SJCRH30 (cell line): Measurements from ENCODE around the gene KCNT2. TPM values are rescaled to one million over a fixed set of nuclear protein-coding genes. Genes with fewer than 3 reads are reported as not detected.

Experiments used
- DNase-seq, 2 experiments: peaks; one replicate each; pipeline ENCODE4 v3.0.0-alpha.2; 2015 to 2020
- H3K27ac ChIP-seq: fragments of 250-450 bp; sonication (Bioruptor Pico); 2 replicates; pipeline ENCODE4 v1.5.1; 2020; ENCODE audit warnings: mild to moderate bottlenecking, moderate library complexity
- H3K27me3 ChIP-seq: fragments of 250-450 bp; sonication (Bioruptor Pico); 2 replicates; pipeline ENCODE4 v1.5.1; 2020; ENCODE audit warnings: mild to moderate bottlenecking, moderate library complexity
- H3K36me3 ChIP-seq: fragments of 250-450 bp; sonication (Bioruptor Pico); 2 replicates; pipeline ENCODE4 v1.5.1; 2020; ENCODE audit warnings: mild to moderate bottlenecking, moderate library complexity
- H3K4me1 ChIP-seq: fragments of 250-450 bp; sonication (Bioruptor Pico); 2 replicates; pipeline ENCODE4 v1.5.1; 2020; ENCODE audit warnings: mild to moderate bottlenecking, moderate library complexity
- H3K4me3 ChIP-seq: fragments of 250-450 bp; sonication (Bioruptor Pico); 2 replicates; pipeline ENCODE4 v1.5.1; 2020; ENCODE audit warnings: mild to moderate bottlenecking, moderate library complexity
- H3K9me3 ChIP-seq: fragments of 250-450 bp; sonication (Bioruptor Pico); replicated peaks from 2 replicates; pipeline ENCODE4 v1.5.1; 2020; ENCODE audit warnings: mild to moderate bottlenecking, moderate library complexity
- total RNA-seq: library from RNA; depleted of rRNA; stranded (reverse); fragments of >200 nt; shearing (Covaris generic); gene quantifications from 2 replicates; pipeline ENCODE4 v1.2.3, GENCODE V29; 2014

The KCNT2 gene
- total RNA-seq, 1 experiment from 2014 or later = 2.7 TPM

DNA sequence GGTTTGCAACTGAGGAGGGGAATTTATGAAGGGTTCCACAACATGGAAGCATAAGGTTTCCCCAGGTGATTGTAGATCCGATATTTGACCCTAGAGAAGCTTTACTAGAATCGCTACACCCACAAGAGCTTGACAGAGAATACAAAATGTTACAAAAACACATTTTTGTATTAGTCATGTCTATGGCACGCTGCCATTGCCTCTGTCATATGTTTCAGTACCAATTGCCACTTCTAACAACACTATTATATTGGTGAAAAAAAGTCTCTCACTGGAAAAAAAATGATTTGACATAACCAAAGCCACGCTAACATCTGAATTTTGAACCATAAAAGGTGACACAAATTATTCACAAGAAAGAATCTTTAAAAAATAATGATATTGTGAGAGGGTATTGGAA is 214.5 kb downstream of the KCNT2 start:
- Histone ChIP-seq H3K9me3 (no peaks in the 10 kb centered on the region), H3K4me1 (no peaks in the 10 kb centered on the region), H3K4me3 (no peak overlapping the region), H3K27ac (no peak overlapping the region), H3K36me3 (no peaks in the 10 kb centered on the region), H3K27me3 (no peaks in the 10 kb centered on the region)
- DNase-seq = peak; percentile 4 to 6

DNA sequence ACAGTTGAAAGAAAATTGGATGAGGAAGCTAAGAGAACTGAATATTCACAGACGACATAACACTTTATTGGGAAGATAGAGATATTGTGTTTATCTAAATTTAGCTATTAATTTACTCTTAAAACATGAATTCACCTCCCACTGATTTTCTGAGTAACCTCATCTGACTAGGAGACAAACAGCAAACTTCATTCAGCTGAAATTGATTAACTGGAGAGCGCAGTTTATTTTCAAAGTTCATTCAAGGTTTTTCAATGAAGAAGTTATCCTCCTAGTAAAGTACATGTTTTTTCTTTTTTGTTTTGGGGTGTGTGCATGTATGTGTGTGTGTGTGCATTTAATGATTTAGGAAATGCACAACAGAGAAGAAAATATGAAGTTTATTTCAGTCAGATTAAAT is 215.0 kb downstream of the KCNT2 start:
- Histone ChIP-seq H3K27me3 (no peaks in the 10 kb centered on the region), H3K4me3 (no peak overlapping the region), H3K4me1 (no peaks in the 10 kb centered on the region), H3K27ac (no peak overlapping the region), H3K9me3 (no peaks in the 10 kb centered on the region), H3K36me3 (no peaks in the 10 kb centered on the region)
- DNase-seq = no peak

DNA sequence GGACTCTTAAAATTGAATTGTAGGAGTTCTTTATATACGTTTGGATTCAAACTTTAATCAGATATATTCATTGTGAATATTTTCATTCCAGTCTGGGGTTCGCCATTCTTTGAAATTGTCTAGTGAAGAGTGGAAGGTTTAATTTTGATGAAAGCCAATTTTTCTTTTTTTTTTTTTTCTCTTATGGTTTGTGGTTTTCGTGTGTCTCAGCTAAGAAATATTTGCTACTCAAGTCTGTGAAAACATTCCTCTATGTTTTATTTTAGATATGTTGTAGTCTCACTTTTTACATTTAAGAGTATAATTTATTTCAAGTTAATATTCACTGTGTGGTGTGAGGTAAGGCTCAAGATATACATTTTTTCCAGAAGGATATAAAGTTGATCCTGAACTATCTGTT is 220.5 kb downstream of the KCNT2 start:
- no peak overlapping the region for H3K27ac ChIP-seq
- H3K4me3 ChIP-seq = no peak overlapping the region
- H3K9me3 ChIP-seq = no peaks in the 10 kb centered on the region
- no peaks in the 10 kb centered on the region for H3K4me1 ChIP-seq
- H3K36me3 ChIP-seq = no peaks in the 10 kb centered on the region
- DNase-seq = no peak
- H3K27me3 ChIP-seq = no peaks in the 10 kb centered on the region

DNA sequence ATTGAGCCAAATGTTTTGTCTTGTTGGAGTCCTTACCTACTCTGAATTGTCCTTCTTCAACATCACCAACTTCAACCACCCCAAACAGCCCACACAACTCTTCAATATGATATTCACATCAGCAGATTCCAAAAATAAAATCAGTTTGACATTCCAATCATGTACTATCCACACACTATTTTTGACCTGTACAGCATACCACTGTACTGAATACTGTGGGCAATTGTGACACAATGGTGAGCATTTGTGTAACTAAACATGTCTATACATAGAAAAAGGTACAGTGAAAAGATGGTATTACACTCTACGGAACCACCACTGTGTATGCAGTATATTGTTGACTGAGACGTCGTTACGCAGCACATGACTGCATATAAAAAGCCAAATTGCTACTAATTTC is 223.1 kb downstream of the KCNT2 start:
- Histone ChIP-seq H3K36me3 (no peaks in the 10 kb centered on the region), H3K27ac (no peak overlapping the region), H3K4me3 (no peak overlapping the region), H3K4me1 (no peaks in the 10 kb centered on the region; the same call in 1 of the 2 replicates), H3K27me3 (no peaks in the 10 kb centered on the region), H3K9me3 (no peaks in the 10 kb centered on the region)
- DNase-seq = no peak

- no peak overlapping the region for H3K4me3 ChIP-seq
- no peaks in the 10 kb centered on the region for H3K9me3 ChIP-seq
- no peaks in the 10 kb centered on the region; the same call in 1 of the 2 replicates for H3K4me1 ChIP-seq
- H3K27ac ChIP-seq = no peak overlapping the region
- H3K36me3 ChIP-seq = no peaks in the 10 kb centered on the region
- DNase-seq = no peak
- no peaks in the 10 kb centered on the region for H3K27me3 ChIP-seq
These were observed 225.9 kb downstream of the KCNT2 start for GRCh38 chr1:196382383-196382782.

DNA sequence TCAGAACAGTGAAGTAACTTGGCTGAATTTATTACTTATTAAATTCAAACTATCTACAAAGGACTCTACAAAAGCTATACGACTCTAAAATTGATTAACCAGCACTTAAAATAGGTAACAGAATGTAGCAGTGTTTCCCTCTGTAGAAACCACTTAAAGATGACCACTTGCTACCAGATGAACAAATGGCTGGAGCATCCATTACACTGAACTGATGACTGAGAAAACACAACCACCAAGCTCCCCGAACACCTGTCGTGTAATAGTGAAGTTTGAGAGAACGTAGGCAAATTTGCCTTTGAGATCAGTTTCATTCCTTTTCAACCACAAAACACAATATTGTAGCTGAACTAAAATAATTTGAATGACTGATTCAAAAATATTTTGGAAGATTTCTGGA is 226.7 kb downstream of the KCNT2 start:
- Histone ChIP-seq H3K27ac (no peak overlapping the region), H3K4me3 (no peak overlapping the region), H3K4me1 (no peaks in the 10 kb centered on the region; the same call in 1 of the 2 replicates), H3K36me3 (no peaks in the 10 kb centered on the region), H3K27me3 (no peaks in the 10 kb centered on the region), H3K9me3 (no peaks in the 10 kb centered on the region)
- DNase-seq = peak; percentile 2 to 42

DNA sequence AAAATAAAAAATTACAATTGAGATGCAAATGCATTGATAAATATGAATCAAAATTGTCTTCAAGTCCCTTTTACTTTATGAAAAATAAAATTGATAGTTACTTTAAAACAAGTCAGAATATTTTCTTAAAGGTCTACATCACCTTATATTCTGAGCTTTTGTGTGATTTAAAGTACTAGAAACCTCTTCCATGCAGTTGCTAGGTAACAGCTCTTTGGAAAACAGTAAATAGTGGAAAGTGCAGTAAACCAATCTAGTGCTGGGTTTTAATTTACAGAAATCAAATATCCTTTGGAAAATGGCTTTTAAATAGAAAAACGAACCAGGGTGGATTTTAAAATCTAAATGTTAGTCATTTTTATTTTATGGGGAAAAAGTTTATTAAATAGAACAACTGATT is 227.9 kb downstream of the KCNT2 start:
- Histone ChIP-seq H3K36me3 (no peaks in the 10 kb centered on the region), H3K27ac (no peak overlapping the region), H3K9me3 (no peaks in the 10 kb centered on the region), H3K4me3 (no peak overlapping the region), H3K4me1 (no peaks in the 10 kb centered on the region; the same call in 1 of the 2 replicates), H3K27me3 (no peaks in the 10 kb centered on the region)
- no peak for DNase-seq

- no peaks in the 10 kb centered on the region for H3K9me3 ChIP-seq
- no peak for DNase-seq
- H3K4me3 ChIP-seq = no peak overlapping the region
- no peaks in the 10 kb centered on the region; the same call in 1 of the 2 replicates for H3K4me1 ChIP-seq
- no peaks in the 10 kb centered on the region for H3K27me3 ChIP-seq
- no peak overlapping the region for H3K27ac ChIP-seq
- H3K36me3 ChIP-seq = no peaks in the 10 kb centered on the region
These were observed 230.4 kb downstream of the KCNT2 start for GRCh38 chr1:196377811-196378210.

- H3K27me3 ChIP-seq = no peaks in the 10 kb centered on the region
- H3K27ac ChIP-seq = no peak overlapping the region
- no peaks in the 10 kb centered on the region; the same call in 1 of the 2 replicates for H3K4me1 ChIP-seq
- no peaks in the 10 kb centered on the region for H3K36me3 ChIP-seq
- no peak for DNase-seq
- no peak overlapping the region for H3K4me3 ChIP-seq
- no peaks in the 10 kb centered on the region for H3K9me3 ChIP-seq
These were observed 231.5 kb downstream of the KCNT2 start for GRCh38 chr1:196376630-196377328.

DNA sequence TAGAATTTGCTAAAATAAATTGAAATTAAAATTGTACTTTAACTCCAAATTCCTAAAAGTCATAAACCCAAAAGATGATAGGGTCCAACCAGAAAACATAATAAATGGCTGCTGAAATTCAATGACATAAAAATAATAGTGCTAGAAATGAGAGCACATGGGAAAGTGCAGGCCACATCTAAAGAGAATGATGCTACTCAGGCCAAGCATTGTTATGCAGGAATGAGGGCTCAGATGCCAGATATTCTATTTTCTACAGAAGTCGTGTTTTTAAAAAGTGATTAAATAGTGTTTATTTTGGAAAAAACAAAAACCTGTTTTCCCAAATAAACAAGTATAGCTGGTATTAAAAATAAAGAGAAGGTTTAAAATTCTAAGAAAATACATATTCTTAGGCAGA is 234.4 kb downstream of the KCNT2 start:
- no peak overlapping the region for H3K4me3 ChIP-seq
- no peaks in the 10 kb centered on the region for H3K36me3 ChIP-seq
- no peak overlapping the region for H3K27ac ChIP-seq
- no peaks in the 10 kb centered on the region for H3K9me3 ChIP-seq
- DNase-seq = no peak
- no peaks in the 10 kb centered on the region for H3K4me1 ChIP-seq
- H3K27me3 ChIP-seq = no peaks in the 10 kb centered on the region

- no peak overlapping the region for H3K4me3 ChIP-seq
- no peaks in the 10 kb centered on the region for H3K4me1 ChIP-seq
- H3K36me3 ChIP-seq = no peaks in the 10 kb centered on the region
- peak in 1 of 2 experiments; percentile 32 for DNase-seq
- no peaks in the 10 kb centered on the region for H3K9me3 ChIP-seq
- no peak overlapping the region for H3K27ac ChIP-seq
- H3K27me3 ChIP-seq = no peaks in the 10 kb centered on the region
These were observed 235.2 kb downstream of the KCNT2 start for GRCh38 chr1:196372896-196373536.

GRCh38 chr1:196367838-196368237 is 240.4 kb downstream of the KCNT2 start:
- no peaks in the 10 kb centered on the region for H3K27me3 ChIP-seq
- no peak overlapping the region for H3K27ac ChIP-seq
- no peak overlapping the region for H3K4me3 ChIP-seq
- H3K36me3 ChIP-seq = no peaks in the 10 kb centered on the region
- no peaks in the 10 kb centered on the region for H3K9me3 ChIP-seq
- DNase-seq = no peak
- no peaks in the 10 kb centered on the region for H3K4me1 ChIP-seq

GRCh38 chr1:196366817-196367495 is 241.3 kb downstream of the KCNT2 start:
- no peak overlapping the region for H3K4me3 ChIP-seq
- no peak overlapping the region for H3K27ac ChIP-seq
- H3K9me3 ChIP-seq = no peaks in the 10 kb centered on the region
- H3K36me3 ChIP-seq = no peaks in the 10 kb centered on the region
- H3K27me3 ChIP-seq = no peaks in the 10 kb centered on the region
- no peaks in the 10 kb centered on the region for H3K4me1 ChIP-seq
- DNase-seq = no peak

GRCh38 chr1:196361112-196361714 is 247.0 kb downstream of the KCNT2 start:
- Histone ChIP-seq H3K27me3 (no peaks in the 10 kb centered on the region), H3K4me1 (no peaks in the 10 kb centered on the region), H3K36me3 (no peaks in the 10 kb centered on the region), H3K9me3 (no peaks in the 10 kb centered on the region), H3K4me3 (no peak overlapping the region), H3K27ac (no peak overlapping the region)
- DNase-seq = no peak

- Histone ChIP-seq H3K9me3 (no peaks in the 10 kb centered on the region), H3K36me3 (no peaks in the 10 kb centered on the region), H3K27me3 (no peaks in the 10 kb centered on the region)
These were observed 250.3 kb downstream of the KCNT2 start for GRCh38 chr1:196357913-196358312.

More at GRCh38 chr1:196357913-196358312, 250.3 kb downstream of the KCNT2 start:
- Histone ChIP-seq H3K4me3 (no peak overlapping the region), H3K4me1 (no peaks in the 10 kb centered on the region), H3K27ac (no peak overlapping the region)
- DNase-seq = no peak
